HL-60 (cell line): Measurements from ENCODE around the gene CNIH3.

Source experiments
- DNase-seq, 2 experiments: peaks; one replicate each; pipeline ENCODE4 v3.0.0-alpha.2; 2010 to 2020; ENCODE audit warnings: low read depth in 1 of 2, low spot score in 1 of 2
- H3K27ac ChIP-seq: fragments of 250-450 bp; sonication (Bioruptor Pico); replicated peaks from 2 replicates; pipeline ENCODE4 v1.5.1; 2020; ENCODE audit warnings: mild to moderate bottlenecking, moderate library complexity
- H3K27me3 ChIP-seq: fragments of 250-450 bp; sonication (Bioruptor Pico); 2 replicates; pipeline ENCODE4 v1.5.1; 2021; ENCODE audit warnings: mild to moderate bottlenecking, moderate library complexity; ENCODE audit not compliant: insufficient read depth, poor library complexity, severe bottlenecking
- H3K4me3 ChIP-seq: replicated peaks from 2 replicates; pipeline ENCODE4 v1.5.1; 2011; ENCODE audit warnings: mild to moderate bottlenecking, control low read depth, low read length; ENCODE audit not compliant: insufficient read depth
- CTCF ChIP-seq: IDR thresholded peaks from one replicate; pipeline ENCODE4 v1.5.1; 2011; ENCODE audit warnings: low read length, control low read depth, inconsistent platforms; ENCODE audit not compliant: insufficient read depth
- GABPA ChIP-seq: IDR thresholded peaks from 2 replicates; pipeline ENCODE4 v1.6.1; 2012; ENCODE audit warnings: low read depth
- POLR2AphosphoS5 ChIP-seq: IDR thresholded peaks from 2 replicates; pipeline ENCODE4 v1.6.1; 2012; ENCODE audit warnings: low read depth
- REST ChIP-seq: IDR thresholded peaks from 2 replicates; pipeline ENCODE4 v1.6.1; 2012; ENCODE audit warnings: low read depth; ENCODE audit not compliant: insufficient replicate concordance
- SPI1 ChIP-seq: IDR thresholded peaks from 2 replicates; pipeline ENCODE4 v1.6.1; 2012; ENCODE audit warnings: low read depth, mild to moderate bottlenecking, borderline replicate concordance

CNIH3 gene

GRCh38 chr1:224585051-224585450 is 31.1 kb upstream of the CNIH3 start:
- TF ChIP-seq POLR2AphosphoS5, result no peak
- TF ChIP-seq SPI1, result no peak
- no peak for TF ChIP-seq CTCF
- no peak for TF ChIP-seq REST
- no peak for TF ChIP-seq GABPA
- H3K4me3 ChIP-seq, result no peak overlapping the region

GRCh38 chr1:224587051-224587450 is 29.1 kb upstream of the CNIH3 start:
- Histone ChIP-seq H3K4me3 (no peak overlapping the region), H3K27ac (no peak overlapping the region), H3K27me3 (no peaks in the 10 kb centered on the region)
- no peak for TF ChIP-seq REST
- TF ChIP-seq SPI1, result no peak
- no peak for TF ChIP-seq CTCF
- no peak for TF ChIP-seq POLR2AphosphoS5
- TF ChIP-seq GABPA, result no peak
- DNase-seq, result no peak

More at GRCh38 chr1:224585051-224585450, 31.1 kb upstream of the CNIH3 start:
- Histone ChIP-seq H3K27ac (no peak overlapping the region), H3K27me3 (no peaks in the 10 kb centered on the region)
- no peak for DNase-seq

- no peak for DNase-seq
- TF ChIP-seq POLR2AphosphoS5, result no peak
- no peak for TF ChIP-seq REST
- TF ChIP-seq CTCF, result no peak
- no peak for TF ChIP-seq GABPA
- no peak for TF ChIP-seq SPI1
These were observed 27.6 kb upstream of the CNIH3 start for GRCh38 chr1:224588515-224588914.

More at GRCh38 chr1:224588515-224588914, 27.6 kb upstream of the CNIH3 start:
- Histone ChIP-seq H3K27ac (no peak overlapping the region), H3K4me3 (no peak overlapping the region), H3K27me3 (no peaks in the 10 kb centered on the region)
